ENCODE measurements around the gene GPX3. TPM values are rescaled to one million over a fixed set of nuclear protein-coding genes. Genes with fewer than 3 reads are reported as not detected.

GPX3 gene
- total RNA-seq, 1 experiment from 2014 or later, result 5.6 TPM

DNA sequence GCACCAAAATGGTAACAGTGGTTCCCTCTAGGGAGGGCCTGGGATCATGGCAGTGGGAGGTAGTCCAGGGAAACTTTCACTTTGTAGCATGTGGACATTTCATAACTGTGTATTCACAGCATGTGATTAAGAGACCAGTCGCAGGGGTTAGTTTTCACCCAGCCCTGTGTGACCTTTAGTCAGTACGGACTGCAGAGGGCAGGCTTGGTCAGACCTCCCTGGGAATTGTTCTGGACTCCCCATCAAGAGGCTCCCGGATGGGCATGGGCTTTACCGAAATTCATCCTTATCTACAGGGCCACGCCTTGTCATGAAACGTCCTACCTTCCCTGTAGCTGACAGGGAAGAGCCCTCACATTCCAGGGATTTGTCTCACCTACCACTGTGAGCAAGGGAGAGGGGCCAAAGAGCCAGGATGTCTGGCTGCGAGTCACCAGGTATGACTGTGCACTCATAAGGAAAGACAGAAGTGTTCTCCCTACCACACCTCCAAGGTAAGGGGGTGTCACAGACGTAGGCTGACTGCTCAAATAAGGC is 19.9 kb downstream of the GPX3 start:
- Histone ChIP-seq H3K36me3 (peaks cover 78% of the 10 kb centered on the region), H3K4me3 (no peak overlapping the region), H3K27me3 (no peaks in the 10 kb centered on the region), H3K9me3 (no peaks in the 10 kb centered on the region)
- DNase-seq, result peak; percentile 29

DNA sequence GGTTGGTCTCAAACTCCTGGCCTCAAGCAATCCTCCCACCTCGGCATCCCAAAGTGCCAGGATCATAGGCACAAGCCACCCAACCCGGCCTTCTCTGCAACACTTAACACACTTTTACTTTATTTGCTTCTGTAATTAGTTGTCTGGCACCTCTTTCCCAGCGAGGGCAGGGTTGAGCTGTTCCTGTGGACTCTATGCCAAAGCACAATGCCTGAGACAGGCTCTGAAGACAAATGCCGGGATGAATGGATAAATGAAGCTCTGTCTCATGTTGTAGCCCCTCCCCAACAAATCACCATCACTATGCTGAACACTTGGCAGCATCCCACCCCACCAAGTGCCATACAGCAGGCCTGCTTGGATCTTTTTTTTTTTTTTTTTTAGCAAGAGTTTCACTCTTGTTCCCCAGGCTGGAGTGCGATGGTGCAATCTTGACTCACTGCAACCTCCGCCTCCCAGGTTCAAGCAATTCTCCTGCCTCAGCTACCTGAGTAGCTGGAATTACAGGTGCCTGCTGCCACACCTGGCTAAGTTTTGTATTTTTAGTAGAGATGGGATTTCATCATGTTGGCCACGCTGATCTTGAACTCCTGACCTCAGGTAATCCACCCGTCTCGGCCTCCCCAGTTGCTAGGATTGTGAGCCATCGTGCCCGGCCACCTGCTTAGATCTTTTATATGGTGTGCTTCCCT is 21.3 kb downstream of the GPX3 start:
- H3K4me3 ChIP-seq, result no peak overlapping the region
- peaks cover 70% of the 10 kb centered on the region for H3K36me3 ChIP-seq
- no peaks in the 10 kb centered on the region for H3K9me3 ChIP-seq
- no peak for DNase-seq
- no peaks in the 10 kb centered on the region for H3K27me3 ChIP-seq

DNA sequence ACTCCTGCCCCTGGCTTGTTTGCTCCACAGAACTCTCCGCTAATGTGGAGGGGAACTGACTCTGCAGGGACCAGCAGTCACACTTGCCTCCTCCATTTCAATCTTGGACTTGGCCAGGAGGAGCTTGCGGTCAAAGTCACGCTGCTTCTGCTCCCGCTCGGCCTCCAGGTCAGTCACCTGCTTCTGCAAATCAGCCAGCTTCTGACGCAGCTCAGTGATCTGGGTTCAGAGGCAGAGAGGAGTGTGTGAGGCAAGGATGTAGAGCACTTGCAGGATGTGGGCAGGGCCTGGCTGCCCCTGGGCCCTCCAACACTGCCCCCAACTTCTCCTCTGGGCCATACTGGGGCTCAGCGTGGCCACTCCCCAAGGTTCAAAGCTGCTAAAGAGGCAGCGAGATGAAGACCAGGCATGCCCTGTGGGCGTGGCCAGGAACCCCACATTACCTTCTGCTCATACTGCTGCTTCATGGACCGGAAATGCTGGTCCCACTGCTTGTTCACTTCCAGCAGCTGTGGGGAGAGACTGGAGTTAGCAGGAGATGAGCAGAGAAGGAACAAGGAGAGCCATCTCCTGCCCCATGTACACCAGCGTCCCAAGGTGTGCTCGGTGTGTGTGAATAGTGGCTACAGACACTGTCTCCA is 22.2 kb downstream of the GPX3 start:
- H3K4me3 ChIP-seq, result no peak overlapping the region
- no peak for DNase-seq
- H3K9me3 ChIP-seq, result no peaks in the 10 kb centered on the region
- H3K36me3 ChIP-seq, result peaks cover 73% of the 10 kb centered on the region
- no peaks in the 10 kb centered on the region for H3K27me3 ChIP-seq

DNA sequence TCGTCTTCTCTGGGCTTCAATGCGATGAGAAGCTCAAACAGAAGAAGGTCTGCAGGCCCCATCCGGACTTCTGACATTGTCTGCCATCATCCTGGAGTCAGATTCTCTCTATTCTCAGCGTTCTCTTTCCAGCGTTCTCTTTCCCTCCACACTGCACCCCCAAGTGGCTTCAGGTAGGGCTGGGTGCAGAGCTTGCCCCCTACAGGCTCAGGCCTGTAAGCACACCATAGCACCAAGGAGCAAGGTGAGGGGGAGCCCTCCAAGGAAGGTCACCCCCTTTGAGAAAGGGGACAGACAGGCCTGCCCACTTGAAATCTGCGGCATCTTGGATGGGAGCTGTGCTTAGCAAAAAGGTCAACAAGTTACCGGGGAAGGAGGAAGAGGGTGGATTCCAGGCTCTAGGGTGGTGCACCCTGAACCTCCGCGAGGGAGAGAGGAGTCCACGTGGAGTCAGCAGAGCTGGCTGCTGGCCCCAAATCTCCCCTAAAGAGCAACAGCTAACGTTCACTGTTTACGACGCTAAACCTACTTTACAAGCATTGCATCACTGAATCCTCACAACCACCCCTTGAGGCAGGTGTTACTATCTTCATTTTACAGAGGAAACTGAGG is 27.5 kb downstream of the GPX3 start:
- Histone ChIP-seq H3K4me3 (no peak overlapping the region), H3K9me3 (no peaks in the 10 kb centered on the region), H3K36me3 (peaks cover 64% of the 10 kb centered on the region), H3K27me3 (no peaks in the 10 kb centered on the region)
- peak; percentile 21 for DNase-seq

DNA sequence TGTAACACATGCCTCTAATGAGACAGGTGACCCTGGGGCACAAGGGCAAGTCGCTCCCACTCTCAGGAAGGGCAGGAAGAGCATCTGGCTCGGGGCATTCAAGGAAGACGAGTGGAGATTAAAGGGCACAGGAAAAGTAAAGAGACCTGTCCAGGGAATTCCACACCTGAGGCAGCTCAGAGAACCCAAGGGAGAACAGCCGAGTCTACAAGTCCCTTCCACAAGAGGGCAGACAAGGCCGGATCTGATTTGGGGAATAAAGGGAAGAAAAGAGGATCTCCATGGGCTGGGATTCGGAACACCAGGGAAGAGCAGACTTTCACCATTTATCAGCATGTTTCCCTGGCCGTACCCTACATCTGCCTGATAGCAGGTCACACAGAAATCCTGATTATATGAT is 28.1 kb downstream of the GPX3 start:
- Histone ChIP-seq H3K9me3 (no peaks in the 10 kb centered on the region), H3K4me3 (no peak overlapping the region), H3K36me3 (peaks cover 60% of the 10 kb centered on the region), H3K27me3 (no peaks in the 10 kb centered on the region)
- no peak for DNase-seq

DNA sequence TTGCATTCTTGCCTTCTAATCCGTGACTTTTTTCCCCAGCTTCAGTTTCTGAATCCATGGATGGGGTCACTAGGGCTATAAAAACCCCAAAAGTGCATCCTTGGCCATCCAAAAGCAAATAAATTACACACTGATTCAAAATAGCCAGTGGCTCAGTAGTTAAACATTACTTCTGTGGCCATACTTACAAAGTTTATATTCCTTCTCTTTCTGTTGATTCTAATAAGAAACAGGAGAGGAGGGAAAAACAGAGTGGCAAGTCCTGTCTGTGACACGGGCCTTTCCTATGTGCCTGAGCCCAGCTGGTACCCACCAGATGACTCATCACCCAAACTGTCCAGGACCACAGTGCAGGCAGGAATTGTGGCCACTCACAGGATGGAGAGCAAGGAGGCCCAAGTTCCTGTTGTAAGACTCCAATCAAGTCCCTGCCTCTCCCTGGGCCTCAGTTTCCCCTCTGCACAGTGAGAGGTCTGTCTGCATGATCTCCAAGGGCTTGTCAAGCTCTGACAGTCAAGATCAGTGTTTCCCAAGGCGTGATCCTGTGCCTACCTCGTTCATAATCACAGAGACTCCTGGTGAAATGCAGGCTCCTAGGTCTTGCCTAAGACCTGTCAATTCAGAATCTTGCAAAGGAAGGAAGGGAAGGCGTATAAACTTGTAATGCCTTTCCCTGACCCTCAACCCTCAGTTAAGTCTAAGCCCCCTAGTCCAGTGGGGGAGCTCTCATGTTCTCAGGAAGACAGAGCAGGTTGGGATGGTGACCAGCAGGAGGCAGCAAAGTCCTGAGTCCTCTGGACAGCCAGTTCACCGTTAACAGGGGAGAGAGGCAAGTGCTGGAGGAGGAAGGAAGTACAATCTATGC is 30.9 kb downstream of the GPX3 start:
- peaks cover 66% of the 10 kb centered on the region for H3K36me3 ChIP-seq
- no peak overlapping the region for H3K4me3 ChIP-seq
- H3K27me3 ChIP-seq, result no peaks in the 10 kb centered on the region
- H3K9me3 ChIP-seq, result no peaks in the 10 kb centered on the region
- peak; percentile 65 for DNase-seq

DNA sequence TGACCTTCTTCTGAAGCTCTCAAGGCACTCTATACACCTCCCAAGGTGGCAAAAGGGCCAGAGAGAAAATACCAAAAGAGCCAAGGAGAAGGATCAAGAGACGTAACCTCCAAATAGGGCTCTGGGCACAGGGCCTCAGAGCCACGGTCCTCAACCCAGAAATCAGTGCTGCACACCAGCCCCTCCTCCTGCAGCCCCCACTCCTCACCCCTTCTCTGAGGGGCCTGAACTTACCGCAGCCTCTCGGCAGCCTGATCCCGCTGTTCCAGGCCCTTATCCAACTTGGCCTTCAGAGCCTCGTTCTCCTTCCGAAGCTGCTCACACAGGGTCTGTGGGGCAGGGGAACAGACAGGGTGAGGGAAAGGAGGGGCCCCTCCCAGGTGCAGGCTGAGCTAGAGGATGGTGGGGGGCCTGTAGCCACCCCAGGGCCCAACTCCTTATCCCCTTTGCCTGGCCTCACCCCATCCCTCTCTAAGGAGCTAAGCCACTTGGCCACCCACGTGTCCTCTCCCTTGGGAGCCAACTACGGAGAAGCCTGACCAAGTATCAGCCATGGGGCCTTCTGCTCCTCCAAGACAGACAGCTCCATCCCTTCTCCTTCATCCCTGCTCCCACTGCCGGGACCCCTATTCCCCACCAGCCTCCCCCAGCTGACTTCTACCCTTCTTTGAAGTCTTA is 31.7 kb downstream of the GPX3 start:
- Histone ChIP-seq H3K27me3 (no peaks in the 10 kb centered on the region), H3K9me3 (no peaks in the 10 kb centered on the region), H3K36me3 (peaks cover 68% of the 10 kb centered on the region), H3K4me3 (no peak overlapping the region)
- no peak for DNase-seq

DNA sequence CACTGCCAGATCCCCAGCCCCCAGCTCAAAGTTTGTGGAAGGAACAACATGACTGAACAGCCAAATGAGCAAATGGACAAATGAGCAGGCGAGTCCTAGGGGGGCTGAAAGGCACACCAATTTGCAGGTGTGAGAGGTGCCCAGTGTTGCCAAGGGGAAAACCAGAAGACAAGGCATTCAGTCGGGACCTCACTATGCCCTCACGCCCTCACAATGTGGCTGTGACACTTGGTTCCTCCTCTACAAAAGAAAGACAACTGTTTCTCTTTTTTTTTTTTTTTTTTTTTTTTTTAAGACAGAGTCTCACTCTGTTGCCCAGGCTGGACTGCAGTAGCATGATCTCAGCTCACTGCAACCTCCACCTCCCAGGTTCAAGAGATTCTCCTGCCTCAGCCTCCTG is 32.4 kb downstream of the GPX3 start:
- Histone ChIP-seq H3K4me3 (no peak overlapping the region), H3K9me3 (no peaks in the 10 kb centered on the region), H3K36me3 (peaks cover 70% of the 10 kb centered on the region), H3K27me3 (no peaks in the 10 kb centered on the region)
- no peak for DNase-seq

DNA sequence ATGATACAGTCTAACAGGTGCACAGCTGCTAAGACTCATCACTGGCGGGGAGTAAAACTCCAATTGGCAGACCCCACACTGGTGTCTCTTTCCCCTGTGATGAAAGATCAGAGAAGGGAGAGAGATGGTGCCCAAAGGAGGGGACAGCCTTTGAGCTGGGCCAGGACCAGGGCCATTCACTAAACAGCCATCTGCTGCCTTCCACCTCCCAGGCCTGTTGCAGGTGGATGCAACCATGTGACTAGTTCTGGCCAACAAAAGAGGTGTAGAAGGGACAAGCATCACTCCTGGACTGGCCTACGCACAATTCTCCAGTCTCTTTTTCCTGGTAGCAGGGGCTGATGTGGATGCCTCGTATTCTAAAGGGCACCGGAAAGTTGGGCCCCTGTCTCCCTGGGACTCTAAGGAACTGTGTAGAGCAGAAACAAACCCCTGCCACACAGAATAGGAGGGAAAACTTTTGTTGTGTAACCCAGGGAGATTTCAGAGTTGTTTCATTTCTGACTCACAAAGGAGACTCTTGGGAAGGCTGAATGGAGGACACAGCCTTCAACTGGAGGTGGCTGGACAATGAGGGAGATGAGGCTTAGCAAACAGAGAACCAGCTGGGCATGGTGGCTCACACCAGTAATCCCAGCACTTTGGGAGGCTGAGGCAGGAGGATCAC is 33.5 kb downstream of the GPX3 start:
- Histone ChIP-seq H3K9me3 (no peaks in the 10 kb centered on the region), H3K4me3 (no peak overlapping the region), H3K36me3 (peaks cover 65% of the 10 kb centered on the region), H3K27me3 (no peaks in the 10 kb centered on the region)
- DNase-seq, result no peak

DNA sequence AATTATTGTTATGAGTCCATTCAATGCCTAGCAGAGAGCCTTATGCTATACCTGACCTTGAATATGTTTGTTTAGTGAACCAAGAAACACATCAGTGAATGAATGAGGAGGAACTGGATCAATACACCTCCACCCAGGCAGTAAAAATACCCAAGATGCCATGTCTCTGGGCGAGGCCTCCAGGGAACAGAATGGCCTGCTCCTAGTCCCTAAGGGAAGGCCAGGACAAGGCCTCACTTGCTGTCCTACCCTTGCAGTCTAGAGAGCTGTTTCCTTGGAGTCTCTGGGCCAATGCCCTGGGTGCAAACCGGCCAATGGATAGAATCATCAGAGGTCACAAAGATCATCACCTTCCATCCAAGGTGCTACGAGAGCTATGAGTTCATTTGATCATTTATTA is 34.3 kb downstream of the GPX3 start:
- Histone ChIP-seq H3K27me3 (no peaks in the 10 kb centered on the region), H3K9me3 (no peaks in the 10 kb centered on the region), H3K36me3 (peaks cover 63% of the 10 kb centered on the region), H3K4me3 (no peak overlapping the region)
- no peak for DNase-seq

DNA sequence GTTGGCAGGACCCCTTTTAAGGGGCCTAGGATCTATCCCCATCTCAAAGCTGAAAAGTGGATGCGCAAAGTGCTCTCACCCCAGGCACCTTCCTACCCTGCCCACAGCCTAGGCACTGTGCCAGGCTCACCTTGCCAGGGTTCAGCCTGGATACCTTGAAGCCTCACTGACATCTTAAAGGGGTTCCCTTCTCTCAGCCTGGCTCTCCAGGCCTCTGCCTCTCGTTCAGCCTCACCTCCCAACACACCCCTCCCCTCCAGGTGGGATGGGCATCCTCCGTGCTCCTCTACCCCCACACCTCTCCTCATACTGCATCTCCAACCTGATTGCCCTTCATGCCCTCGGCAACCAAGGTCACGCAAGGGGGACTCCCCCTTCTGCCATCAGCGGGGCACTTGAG is 34.9 kb downstream of the GPX3 start:
- Histone ChIP-seq H3K9me3 (no peaks in the 10 kb centered on the region), H3K27me3 (no peaks in the 10 kb centered on the region), H3K4me3 (no peak overlapping the region), H3K36me3 (peaks cover 69% of the 10 kb centered on the region)
- no peak for DNase-seq

DNA sequence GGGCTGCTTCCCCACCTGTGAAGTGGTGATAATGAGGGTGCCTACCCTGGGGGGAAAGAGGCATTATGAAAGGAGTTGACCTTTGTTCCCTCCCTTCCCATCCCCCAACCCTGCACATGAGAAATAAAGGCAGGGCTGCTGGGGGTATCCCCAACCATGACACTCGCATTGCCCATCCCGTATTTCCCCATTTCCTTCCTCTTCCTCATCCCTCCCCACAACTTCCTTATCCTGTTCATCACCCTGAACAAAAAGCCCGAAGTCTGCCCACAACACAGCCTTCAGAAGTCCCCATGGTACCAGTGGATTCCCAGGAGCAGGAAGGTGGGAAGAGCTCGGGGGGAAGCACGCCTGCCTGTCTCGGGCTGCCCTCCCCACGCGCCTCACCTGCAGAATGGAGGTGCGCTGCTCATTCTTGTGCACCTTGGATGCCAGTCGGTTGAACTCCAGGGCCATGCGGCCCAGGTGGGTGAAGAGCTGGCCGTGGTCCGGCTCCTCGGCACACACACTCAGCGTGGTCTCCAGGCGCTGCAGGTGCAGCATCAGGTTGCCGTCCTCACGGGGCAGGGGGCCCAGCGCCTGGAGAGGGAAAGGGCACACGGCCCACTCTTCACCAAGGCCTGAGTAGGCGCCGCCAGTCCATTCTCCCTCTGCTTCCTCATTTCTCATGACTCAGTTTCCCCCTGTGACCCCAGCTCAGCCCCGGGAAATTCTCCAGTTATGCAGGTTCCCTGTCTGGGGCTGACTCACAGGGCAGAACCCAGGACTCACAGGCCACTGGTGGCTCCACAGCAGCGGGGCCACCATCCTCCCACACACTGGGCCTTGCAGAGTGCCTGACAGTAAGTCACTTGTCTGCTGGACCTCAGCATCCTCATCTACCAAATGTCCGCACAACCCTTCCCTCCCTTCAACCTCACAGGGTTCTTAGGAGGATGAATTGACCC is 36.3 kb downstream of the GPX3 start:
- Histone ChIP-seq H3K9me3 (no peaks in the 10 kb centered on the region), H3K36me3 (peaks cover 73% of the 10 kb centered on the region), H3K27me3 (no peaks in the 10 kb centered on the region), H3K4me3 (no peak overlapping the region)
- DNase-seq, result no peak

DNA sequence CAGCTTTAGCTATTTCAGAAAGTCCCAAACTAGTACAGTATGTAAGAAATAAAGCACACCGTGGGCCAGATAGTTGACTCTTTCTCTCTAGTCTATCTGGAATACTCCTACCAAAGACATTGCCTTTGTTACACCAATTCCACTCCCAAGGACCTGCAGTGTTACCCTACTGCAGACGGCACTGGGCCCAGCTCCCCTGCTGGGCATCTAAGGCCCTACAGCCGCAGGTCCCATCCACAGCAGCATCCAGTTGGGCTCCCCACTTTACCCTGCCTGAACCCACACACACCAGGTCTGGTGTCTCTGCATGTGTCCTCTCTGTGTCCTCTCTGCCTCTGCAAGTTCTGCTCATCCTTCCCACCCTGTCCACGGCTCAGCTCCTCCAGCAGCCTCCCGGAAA is 37.9 kb downstream of the GPX3 start:
- no peak overlapping the region for H3K4me3 ChIP-seq
- H3K36me3 ChIP-seq, result peaks cover 82% of the 10 kb centered on the region

DNA sequence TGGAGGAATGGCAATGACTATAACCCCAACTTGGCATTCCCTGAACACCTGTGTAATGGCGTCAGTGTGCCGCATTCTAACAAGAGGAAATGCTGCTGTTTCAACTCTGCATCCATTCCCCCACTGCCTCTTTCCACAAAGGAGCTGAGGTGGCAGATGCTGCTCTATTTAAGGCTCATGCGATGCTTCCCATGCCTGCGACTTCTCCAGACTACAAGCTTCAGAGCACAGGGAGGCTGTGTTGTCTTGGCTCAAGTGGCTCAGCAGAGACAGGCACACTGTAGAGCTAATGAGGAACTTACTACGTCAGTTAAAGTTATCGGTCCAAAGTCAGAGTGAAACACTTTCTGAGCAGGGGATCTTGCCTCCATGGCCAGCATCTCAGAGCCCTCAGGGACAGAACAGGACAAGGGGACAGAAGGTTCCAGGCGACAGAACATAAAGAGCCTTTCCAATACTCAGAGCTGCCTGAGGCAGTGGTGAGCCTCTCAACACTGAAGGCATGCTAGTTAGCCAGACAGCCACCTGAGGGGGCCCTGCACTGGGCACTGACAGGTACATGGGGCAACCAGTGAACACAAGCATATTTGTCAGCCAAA is 38.6 kb downstream of the GPX3 start:
- no peak for DNase-seq
- H3K9me3 ChIP-seq, result no peaks in the 10 kb centered on the region
- peaks cover 79% of the 10 kb centered on the region for H3K36me3 ChIP-seq
- no peaks in the 10 kb centered on the region for H3K27me3 ChIP-seq
- no peak overlapping the region for H3K4me3 ChIP-seq

More for the DNA sequence above, 37.9 kb downstream of the GPX3 start:
- Histone ChIP-seq H3K27me3 (no peaks in the 10 kb centered on the region), H3K9me3 (no peaks in the 10 kb centered on the region)
- DNase-seq, result no peak

DNA sequence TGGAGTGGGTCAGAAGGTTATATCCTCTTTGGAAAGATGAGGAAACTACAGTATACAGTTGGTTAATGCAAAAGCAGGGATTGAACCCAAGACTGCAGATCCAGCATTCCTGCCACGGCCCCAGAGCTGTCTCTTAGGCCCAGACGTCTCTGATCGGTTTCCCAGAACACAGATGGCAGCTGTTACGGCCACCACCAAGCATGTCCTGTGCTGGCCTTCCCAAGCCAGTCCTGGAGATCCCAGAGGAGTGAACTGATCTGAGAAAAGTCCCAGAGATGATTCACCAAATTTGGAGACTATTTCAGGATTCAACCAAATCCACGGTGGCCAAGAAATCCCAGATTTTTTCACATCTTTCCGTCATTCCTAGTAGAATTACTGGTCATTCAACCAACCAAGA is 40.4 kb downstream of the GPX3 start:
- H3K27me3 ChIP-seq, result no peaks in the 10 kb centered on the region

More for the DNA sequence above, 40.4 kb downstream of the GPX3 start:
- Histone ChIP-seq H3K4me3 (no peak overlapping the region), H3K36me3 (peaks cover 73% of the 10 kb centered on the region), H3K9me3 (no peaks in the 10 kb centered on the region)
- DNase-seq, result no peak
